Activated CD8-positive, alpha-beta T cell treated with anti-CD3 and anti-CD28 coated beads, Interleukin-2, amount 10 ng/mL, durations not matched to agents 7 days and 5 days (primary cell): ENCODE measurements around the gene CRYGS. TPM values are rescaled to one million over a fixed set of nuclear protein-coding genes. Genes with fewer than 3 reads are reported as not detected.
"Not testable (repeated sequence)": the region's sequence is repeated elsewhere in the genome, so short reads cannot be mapped to it uniquely, and the experiment has no call there.

Source experiments
- ATAC-seq: fragments of 150-1000 bp; cut with Tn5 transposase; one replicate; pipeline ENCODE4 v1.10.0; 2021; ENCODE audit warnings: moderate library complexity
- CTCF ChIA-PET: fragments of 350-600 bp; sonication (Branson Sonifier 250); formaldehyde crosslinking; loops from one replicate; lab custom pipeline; 2021; ENCODE audit warnings: antibody characterized with exemption; lab: Charles Lee
- POLR2A ChIA-PET: fragments of 350-600 bp; sonication (Branson Sonifier 250); formaldehyde crosslinking; loops from one replicate; lab custom pipeline; 2021; ENCODE audit warnings: antibody characterized with exemption; lab: Charles Lee
- DNase-seq: peaks from one replicate; pipeline ENCODE4 v3.0.0-alpha.2; 2020
- H3K27ac Mint-ChIP-seq: one replicate; pipeline ENCODE4 v1.8.0; 2021; ENCODE audit warnings: mild to moderate bottlenecking, mixed read lengths
- H3K27me3 Mint-ChIP-seq: one replicate; pipeline ENCODE4 v1.8.0; 2021; ENCODE audit warnings: low read depth, mixed read lengths
- H3K36me3 Mint-ChIP-seq: one replicate; pipeline ENCODE4 v1.8.0; 2021; ENCODE audit warnings: low read depth, mixed read lengths
- H3K4me1 Mint-ChIP-seq: one replicate; pipeline ENCODE4 v1.8.0; 2021; ENCODE audit warnings: low read depth, mixed read lengths
- H3K4me3 Mint-ChIP-seq: one replicate; pipeline ENCODE4 v1.8.0; 2021; ENCODE audit warnings: mild to moderate bottlenecking, mixed read lengths
- H3K9me3 Mint-ChIP-seq: one replicate; pipeline ENCODE4 v1.8.0; 2022; ENCODE audit warnings: mixed read lengths; ENCODE audit not compliant: insufficient read depth
- total RNA-seq, 2 experiments: library from RNA; stranded (reverse); gene quantifications; one replicate each; pipeline ENCODE4 v1.2.3, GENCODE V29; 2021

Gene CRYGS
- total RNA-seq, 2 experiments from 2014 or later = 4.6 to 5.6 TPM

- Mint-ChIP-seq H3K4me3 (no peak overlapping the region), H3K36me3 (peaks cover 41% of the 10 kb centered on the region), H3K27me3 (no peaks in the 10 kb centered on the region), H3K4me1 (no peaks in the 10 kb centered on the region), H3K27ac (no peak overlapping the region), H3K9me3 (no peaks in the 10 kb centered on the region)
- ChIA-PET POLR2A (no interaction called here), CTCF (interaction anchor here (1.0 to 1.8 kb wide), 2 partner anchors 12 to 609 kb away, joined by 4 to 11 read pairs; no protein-coding TSS in a partner anchor)
- ATAC-seq (no peak), DNase-seq (no peak)
These were observed 8.3 kb upstream of the CRYGS start for GRCh38 chr3:186552408-186553031.

GRCh38 chr3:186551387-186551786, 7.2 kb upstream of the CRYGS start:
- DNase-seq (no peak), ATAC-seq (no peak)
- Mint-ChIP-seq H3K4me1 (no peaks in the 10 kb centered on the region), H3K36me3 (peaks cover 33% of the 10 kb centered on the region), H3K27ac (no peak overlapping the region), H3K27me3 (no peaks in the 10 kb centered on the region), H3K4me3 (no peak overlapping the region), H3K9me3 (no peaks in the 10 kb centered on the region)
- ChIA-PET CTCF (interaction anchor here (0.6 to 1.8 kb wide), 3 partner anchors 11 to 614 kb away, joined by 3 to 11 read pairs (median 4); no protein-coding TSS in a partner anchor), POLR2A (no interaction called here)

- POLR2A ChIA-PET = interaction anchor here (0.6 to 1.0 kb wide), 2 partner anchors 18 to 30 kb away, joined by 4 to 5 read pairs; no protein-coding TSS in a partner anchor
- no peak overlapping the region for H3K4me3 Mint-ChIP-seq
- peaks cover 22% of the 10 kb centered on the region for H3K36me3 Mint-ChIP-seq
- ATAC-seq (no peak), DNase-seq (no peak)
- H3K4me1 Mint-ChIP-seq = no peaks in the 10 kb centered on the region
- CTCF ChIA-PET = interaction anchor here (0.9 to 2.7 kb wide), 4 partner anchors 9 to 566 kb away, joined by 3 to 24 read pairs (median 4); no protein-coding TSS in a partner anchor
- no peak overlapping the region for H3K27ac Mint-ChIP-seq
- no peaks in the 10 kb centered on the region for H3K9me3 Mint-ChIP-seq
- no peaks in the 10 kb centered on the region for H3K27me3 Mint-ChIP-seq
These were observed 5.3 kb upstream of the CRYGS start for GRCh38 chr3:186549497-186549896.

- Mint-ChIP-seq H3K27me3 (no peaks in the 10 kb centered on the region), H3K36me3 (peaks cover 9% of the 10 kb centered on the region), H3K4me1 (peaks cover 11% of the 10 kb centered on the region), H3K27ac (no peak overlapping the region), H3K9me3 (no peaks in the 10 kb centered on the region), H3K4me3 (no peak overlapping the region)
- DNase-seq (no peak), ATAC-seq (no peak)
- ChIA-PET CTCF (interaction anchor here (0.5 to 7.8 kb wide), 62 partner anchors 9 to 880 kb away, joined by 3 to 179 read pairs (median 5); partner anchors contain the start of genes AHSG, DNAJB11, TBCCD1 and TRA2B), POLR2A (interaction anchor here (1.1 kb wide), 1 partner anchor 557 kb away, joined by 4 read pairs; no protein-coding TSS in a partner anchor)
These were observed 3.3 kb downstream of the CRYGS start for GRCh38 chr3:186540835-186541226.

GRCh38 chr3:186540221-186540834, 3.9 kb downstream of the CRYGS start:
- H3K4me3 Mint-ChIP-seq = no peak overlapping the region
- peak; percentile 91 for ATAC-seq
- H3K27ac Mint-ChIP-seq = no peak overlapping the region
- H3K36me3 Mint-ChIP-seq = peaks cover 9% of the 10 kb centered on the region
- DNase-seq = peak; percentile 88
- no peaks in the 10 kb centered on the region for H3K27me3 Mint-ChIP-seq
- peaks cover 11% of the 10 kb centered on the region for H3K4me1 Mint-ChIP-seq
- H3K9me3 Mint-ChIP-seq = no peaks in the 10 kb centered on the region
- ChIA-PET CTCF (interaction anchor here (0.5 to 7.8 kb wide), 74 partner anchors 9 to 880 kb away, joined by 3 to 179 read pairs (median 4); partner anchors contain the start of genes AHSG, DNAJB11, TBCCD1 and TRA2B), POLR2A (interaction anchor here (0.6 to 1.1 kb wide), 4 partner anchors 27 to 999 kb away, joined by 3 to 4 read pairs (median 3); partner anchors contain the start of gene TBCCD1)

- H3K27ac Mint-ChIP-seq = no peak overlapping the region
- H3K36me3 Mint-ChIP-seq = peaks cover 6% of the 10 kb centered on the region
- H3K4me1 Mint-ChIP-seq = peaks cover 26% of the 10 kb centered on the region
- H3K27me3 Mint-ChIP-seq = no peaks in the 10 kb centered on the region
- ChIA-PET POLR2A (interaction anchor here (1.9 kb wide), 1 partner anchor 31 kb away, joined by 7 read pairs; the partner anchor contains the start of gene DNAJB11), CTCF (interaction anchor here (0.8 to 7.8 kb wide), 13 partner anchors 10 to 878 kb away, joined by 3 to 179 read pairs (median 44); partner anchors contain the start of gene AHSG)
- no peak for DNase-seq
- no peak overlapping the region for H3K4me3 Mint-ChIP-seq
- no peak for ATAC-seq
- no peaks in the 10 kb centered on the region for H3K9me3 Mint-ChIP-seq
These were observed 5.4 kb downstream of the CRYGS start for GRCh38 chr3:186538779-186539178.

- ChIA-PET POLR2A (no interaction called here), CTCF (interaction anchor here (1.5 to 4.5 kb wide), 6 partner anchors 77 to 593 kb away, joined by 4 to 47 read pairs (median 8); no protein-coding TSS in a partner anchor)
- H3K36me3 Mint-ChIP-seq = peaks cover 2% of the 10 kb centered on the region
- no peak overlapping the region for H3K4me3 Mint-ChIP-seq
- ATAC-seq (no peak), DNase-seq (no peak)
- peaks cover 36% of the 10 kb centered on the region for H3K4me1 Mint-ChIP-seq
- H3K9me3 Mint-ChIP-seq = no peaks in the 10 kb centered on the region
- no peak overlapping the region for H3K27ac Mint-ChIP-seq
- no peaks in the 10 kb centered on the region for H3K27me3 Mint-ChIP-seq
These were observed 7.0 kb downstream of the CRYGS start for GRCh38 chr3:186536883-186537844.

GRCh38 chr3:186534113-186534669, 10.0 kb downstream of the CRYGS start:
- Mint-ChIP-seq H3K27me3 (no peaks in the 10 kb centered on the region), H3K36me3 (peaks cover 7% of the 10 kb centered on the region), H3K9me3 (no peaks in the 10 kb centered on the region), H3K4me3 (no peak overlapping the region), H3K27ac (no peak overlapping the region), H3K4me1 (peaks cover 35% of the 10 kb centered on the region)
- DNase-seq (peak; percentile 57), ATAC-seq (peak; percentile 95)
- ChIA-PET CTCF (interaction anchor here (0.6 to 4.5 kb wide), 16 partner anchors 8 to 590 kb away, joined by 3 to 47 read pairs (median 4); partner anchors contain the start of genes CRYGS and DNAJB11), POLR2A (interaction anchor here (0.6 to 2.3 kb wide), 4 partner anchors 15 to 596 kb away, joined by 3 to 6 read pairs (median 4); partner anchors contain the start of gene TRA2B)

GRCh38 chr3:186532598-186533072, 11.5 kb downstream of the CRYGS start:
- Mint-ChIP-seq H3K4me3 (no peak overlapping the region), H3K27ac (no peak overlapping the region), H3K36me3 (peaks cover 4% of the 10 kb centered on the region), H3K4me1 (peaks cover 40% of the 10 kb centered on the region), H3K27me3 (no peaks in the 10 kb centered on the region), H3K9me3 (no peaks in the 10 kb centered on the region)
- no peak for DNase-seq
- ATAC-seq = no peak
- POLR2A ChIA-PET = no interaction called here
- CTCF ChIA-PET = interaction anchor here (0.7 to 4.0 kb wide), 6 partner anchors 12 to 589 kb away, joined by 3 to 20 read pairs (median 4); no protein-coding TSS in a partner anchor

GRCh38 chr3:186531694-186532093, 12.5 kb downstream of the CRYGS start:
- CTCF ChIA-PET = interaction anchor here (0.7 kb wide), 1 partner anchor 588 kb away, joined by 3 read pairs; no protein-coding TSS in a partner anchor
- POLR2A ChIA-PET, H3K9me3 Mint-ChIP-seq, DNase-seq, H3K27me3 Mint-ChIP-seq, H3K27ac Mint-ChIP-seq, H3K4me3 Mint-ChIP-seq, ATAC-seq, H3K36me3 Mint-ChIP-seq: not testable (repeated sequence)
- peaks cover 39% of the 10 kb centered on the region for H3K4me1 Mint-ChIP-seq
